IMR-90 (cell line): ENCODE measurements around the gene OAF. TPM values are rescaled to one million over a fixed set of nuclear protein-coding genes. Genes with fewer than 3 reads are reported as not detected.

Experiments used
- ATAC-seq: fragments of 200-7000 bp; cut with Tn5 transposase; 2 replicates; pipeline ENCODE4 v1.9.1; 2020; ENCODE audit warnings: low read depth, mild to moderate bottlenecking, moderate library complexity
- BruUV-seq: library from RNA; stranded (reverse); fragments of 400-500 nt; replicated peaks from 2 replicates; lab custom pipeline; 2021; lab: Mats Ljungman, UMichigan
- CTCF ChIA-PET: fragments of 300-600 bp; formaldehyde crosslinking; extraction: SDS; loops from one replicate; lab custom pipeline; 2021; ENCODE audit warnings: antibody characterized with exemption; lab: Yijun Ruan, JAX
- POLR2A ChIA-PET: fragments of 300-600 bp; sonication (Branson Sonifier 250); formaldehyde crosslinking; loops from one replicate; lab custom pipeline; 2022; ENCODE audit warnings: antibody characterized with exemption; ENCODE audit not compliant: unreplicated experiment; lab: Charles Lee
- DNase-seq: peaks from one replicate; pipeline ENCODE4 v3.0.0; 2013
- H2AFZ ChIP-seq: replicated peaks from 2 replicates; pipeline ENCODE3; 2013; ENCODE audit warnings: low read length, mild to moderate bottlenecking; ENCODE audit not compliant: poor library complexity
- H2AK5ac ChIP-seq: 2 replicates; pipeline ENCODE4 v1.6.1; 2013; ENCODE audit warnings: low read depth, low read length, inconsistent platforms
- H2AK9ac ChIP-seq: replicated peaks from 2 replicates; pipeline ENCODE3; 2013; ENCODE audit warnings: mild to moderate bottlenecking, low read depth, low read length, moderate library complexity; ENCODE audit not compliant: poor library complexity
- H2BK120ac ChIP-seq: 2 replicates; pipeline ENCODE4 v1.6.1; 2013; ENCODE audit warnings: low read depth, low read length, inconsistent platforms
- H2BK15ac ChIP-seq: 3 replicates; pipeline ENCODE4 v1.6.1; 2013; ENCODE audit warnings: low read depth, low read length, inconsistent platforms
- H2BK20ac ChIP-seq: 2 replicates; pipeline ENCODE4 v1.6.1; 2013; ENCODE audit warnings: low read depth, mild to moderate bottlenecking, inconsistent platforms, low read length, moderate library complexity
- H2BK5ac ChIP-seq: 2 replicates; pipeline ENCODE4 v1.6.1; 2013; ENCODE audit warnings: mild to moderate bottlenecking, low read depth, low read length, inconsistent platforms; ENCODE audit not compliant: poor library complexity, severe bottlenecking
- H3K14ac ChIP-seq: replicated peaks from 2 replicates; pipeline ENCODE4 v1.6.1; 2013; ENCODE audit warnings: low read depth, low read length, inconsistent platforms
- H3K18ac ChIP-seq: 2 replicates; pipeline ENCODE4 v1.6.1; 2013; ENCODE audit warnings: low read depth, low read length, control low read depth
- H3K23ac ChIP-seq: 2 replicates; pipeline ENCODE4 v1.6.1; 2013; ENCODE audit warnings: low read depth, low read length, inconsistent platforms
- H3K27ac ChIP-seq: 2 replicates; pipeline ENCODE4 v1.5.1; 2013; ENCODE audit warnings: mild to moderate bottlenecking, control low read depth, low read length; ENCODE audit not compliant: insufficient read depth
- H3K27me3 ChIP-seq: 2 replicates; pipeline ENCODE4 v1.6.1; 2013; ENCODE audit warnings: low read length; ENCODE audit not compliant: control insufficient read depth, insufficient read depth
- H3K36me3 ChIP-seq: 2 replicates; pipeline ENCODE4 v1.6.1; 2013; ENCODE audit warnings: low read length, mixed read lengths; ENCODE audit not compliant: control insufficient read depth, insufficient read depth
- H3K4ac ChIP-seq: 2 replicates; pipeline ENCODE4 v1.6.1; 2013; ENCODE audit warnings: low read depth, low read length, inconsistent platforms
- H3K4me1 ChIP-seq: 2 replicates; pipeline ENCODE4 v1.6.1; 2013; ENCODE audit warnings: low read length, mixed read lengths; ENCODE audit not compliant: control insufficient read depth, insufficient read depth
- H3K4me2 ChIP-seq: 2 replicates; pipeline ENCODE4 v1.6.1; 2013; ENCODE audit warnings: low read depth, mild to moderate bottlenecking, control low read depth, low read length, moderate library complexity
- H3K4me3 ChIP-seq: 2 replicates; pipeline ENCODE4 v1.5.1; 2013; ENCODE audit warnings: low read depth, mild to moderate bottlenecking, control low read depth, low read length, moderate library complexity; ENCODE audit not compliant: insufficient read depth
- H3K56ac ChIP-seq: 2 replicates; pipeline ENCODE4 v1.6.1; 2013; ENCODE audit warnings: low read length, inconsistent platforms; ENCODE audit not compliant: insufficient read depth; ENCODE audit errors: extremely low read depth
- H3K79me1 ChIP-seq, 2 experiments: 2 replicates each; pipeline ENCODE4 v1.6.1; 2013; ENCODE audit warnings: low read length in 2 of 2, inconsistent platforms in 1 of 2, low read depth in 1 of 2
- H3K9ac ChIP-seq: 2 replicates; pipeline ENCODE4 v1.6.1; 2013; ENCODE audit warnings: low read depth, low read length, control low read depth
- H3K9me1 ChIP-seq: 2 replicates; pipeline ENCODE4 v1.6.1; 2013; ENCODE audit warnings: low read length, inconsistent platforms; ENCODE audit not compliant: insufficient read depth
- H3K9me3 ChIP-seq: 2 replicates; pipeline ENCODE4 v1.6.1; 2013; ENCODE audit warnings: low read length; ENCODE audit not compliant: control insufficient read depth, insufficient read depth
- H4K20me1 ChIP-seq: 2 replicates; pipeline ENCODE4 v1.6.1; 2013; ENCODE audit warnings: low read length, inconsistent platforms; ENCODE audit not compliant: insufficient read depth
- H4K5ac ChIP-seq: 2 replicates; pipeline ENCODE4 v1.6.1; 2013; ENCODE audit warnings: mild to moderate bottlenecking, low read depth, low read length, control low read depth
- H4K8ac ChIP-seq, 2 experiments: 2 replicates each; pipeline ENCODE4 v1.6.1; 2013; ENCODE audit warnings: low read depth in 2 of 2, low read length in 2 of 2, control low read depth in 1 of 2, inconsistent platforms in 1 of 2
- H4K91ac ChIP-seq: 2 replicates; pipeline ENCODE4 v1.6.1; 2013; ENCODE audit warnings: low read depth, low read length, inconsistent platforms; ENCODE audit not compliant: insufficient read depth
- CEBPB ChIP-seq: IDR thresholded peaks from 2 replicates; pipeline ENCODE4 v1.6.1; 2012; ENCODE audit warnings: low read depth, low read length, improper control_type of control experiment
- CHD1 ChIP-seq: IDR thresholded peaks from 2 replicates; pipeline ENCODE4 v1.6.1; 2012; ENCODE audit warnings: low read depth, low read length, improper control_type of control experiment
- FOS ChIP-seq: fragments of 150-350 bp; IDR thresholded peaks from 2 replicates; pipeline ENCODE4 v1.6.1; 2016; ENCODE audit warnings: low read depth, low read length
- MAZ ChIP-seq: IDR thresholded peaks from 2 replicates; pipeline ENCODE4 v1.6.1; 2012; ENCODE audit warnings: low read depth, mild to moderate bottlenecking, low read length, improper control_type of control experiment, moderate library complexity, borderline replicate concordance
- MXI1 ChIP-seq: IDR thresholded peaks from 2 replicates; pipeline ENCODE4 v1.6.1; 2012; ENCODE audit warnings: low read depth, mild to moderate bottlenecking, low read length, moderate library complexity, borderline replicate concordance
- NFE2L2 ChIP-seq: fragments of 150-350 bp; IDR thresholded peaks from 2 replicates; pipeline ENCODE4 v1.6.1; 2016; ENCODE audit warnings: low read depth, mild to moderate bottlenecking, low read length
- RAD21 ChIP-seq: IDR thresholded peaks from 2 replicates; pipeline ENCODE4 v1.6.1; 2012; ENCODE audit warnings: low read length, improper control_type of control experiment
- RFX5 ChIP-seq: IDR thresholded peaks from 2 replicates; pipeline ENCODE4 v1.8.0; 2012; ENCODE audit warnings: low read depth, mild to moderate bottlenecking, low read length, moderate library complexity
- WGBS, 2 experiments: methylation state at CpG; one replicate each; pipeline versions ENCODE4 v1.1.5 to v1.1.7; 2013; ENCODE audit warnings: missing lambda C conversion rate in 2 of 2; ENCODE audit not compliant: insufficient read length in 1 of 2; ENCODE audit errors: extremely low coverage in 2 of 2; 5-methylcytosine and 5-hydroxymethylcytosine counted together
- dilution Hi-C: fragments of 300-500 bp; cut with HindIII; formaldehyde crosslinking; loops from one replicate; pipeline ENCODE4 v1.14.3; 2018; ENCODE audit warnings: low sequenced_read_pairs; ENCODE audit not compliant: unreplicated experiment
- in situ Hi-C: fragments of 300-500 bp; cut with MboI; formaldehyde crosslinking; loops from 3 replicates; pipeline ENCODE4 v1.14.3; 2019; ENCODE audit warnings: low sequenced_read_pairs, inconsistent platforms, mixed read lengths
- intact Hi-C: fragments of 100-400 bp; cut with micrococcal nuclease; formaldehyde crosslinking; loops from 2 replicates; pipeline ENCODE4 v1.10.0; 2022
- polyA plus RNA-seq, 3 experiments: library from polyadenylated mRNA; depleted of rRNA; stranded (reverse); fragments of >200 nt; gene quantifications; 2 replicates each; pipeline ENCODE4 v1.2.3, GENCODE V29; 2012; ENCODE audit warnings: low replicate concordance in 1 of 3
- total RNA-seq: library from RNA; depleted of rRNA; stranded (reverse); fragments of >200 nt; gene quantifications from 2 replicates; pipeline ENCODE4 v1.2.3, GENCODE V29; 2012
- TF ChIP-seq, protein P1 (sequence below): fragments of 150-350 bp; IDR thresholded peaks from 2 replicates; pipeline ENCODE4 v1.6.1; 2016; ENCODE audit warnings: low read depth, mild to moderate bottlenecking, low read length, moderate library complexity, borderline replicate concordance
- TF ChIP-seq, protein P2 (sequence below): fragments of 150-350 bp; IDR thresholded peaks from 2 replicates; pipeline ENCODE4 v1.6.1; 2017; ENCODE audit warnings: mild to moderate bottlenecking, antibody characterized with exemption, low read length, low read depth
- TF ChIP-seq, protein P3 (sequence below): conservative IDR thresholded peaks from 2 replicates; pipeline ENCODE4 v1.5.1; 2012; ENCODE audit warnings: mild to moderate bottlenecking, low read depth, low read length, improper control_type of control experiment

Gene OAF
- total and polyA plus RNA-seq, 2 of the 4 experiments (the other 2 are of a cell fraction) = 9.9 to 42.0 TPM

DNA sequence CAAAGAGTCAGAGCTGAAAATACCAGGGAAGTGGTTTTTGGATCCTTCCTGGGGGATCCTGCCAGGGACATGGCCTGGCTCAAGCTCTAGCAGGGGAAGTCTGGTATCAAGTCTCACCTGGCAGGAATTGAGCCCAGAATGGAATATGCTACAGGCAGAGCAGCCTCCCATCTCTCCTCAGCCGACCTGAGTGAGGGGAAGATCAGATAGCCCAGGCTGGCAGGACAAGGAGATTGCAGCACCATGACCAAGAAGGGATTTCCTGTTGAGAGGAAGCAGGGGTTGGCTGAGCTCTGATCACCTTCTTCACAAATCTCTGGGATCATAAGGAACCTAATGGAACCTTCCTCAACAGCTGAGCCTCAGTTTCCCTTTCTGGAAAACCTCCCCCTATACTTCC is 13.0 kb downstream of the OAF start:
- Histone ChIP-seq H2AK9ac (no peak overlapping the region), H2BK15ac (no peak overlapping the region), H4K5ac (no peak overlapping the region), H3K79me1 (peaks cover 3 to 19% of the 10 kb centered on the region in 2 experiments; a peak in 2 of 4 replicates), H3K4me1 (peaks cover 3% of the 10 kb centered on the region; the same call in 1 of the 2 replicates), H3K23ac (no peak overlapping the region), H4K8ac (no peak overlapping the region), H3K9me3 (no peaks in the 10 kb centered on the region), H3K27me3 (no peaks in the 10 kb centered on the region), H2AFZ (no peak overlapping the region), H2BK120ac (no peak overlapping the region), H4K20me1 (peaks cover 15% of the 10 kb centered on the region), H2BK20ac (no peak overlapping the region), H3K36me3 (peaks cover 7% of the 10 kb centered on the region; the same call in 1 of the 2 replicates), H3K9ac (no peak overlapping the region), H3K18ac (no peak overlapping the region), H3K4me3 (no peak overlapping the region), H2BK5ac (no peak overlapping the region), H3K56ac (no peak overlapping the region), H3K14ac (no peak overlapping the region), H4K91ac (no peak overlapping the region), H3K27ac (no peak overlapping the region), H3K4me2 (no peak overlapping the region), H3K4ac (no peak overlapping the region), H3K9me1 (peaks cover 14% of the 10 kb centered on the region), H2AK5ac (no peak overlapping the region)
- WGBS, 2 experiments = no CpG with 5 or more reads among the region's 1 CpG
- TF ChIP-seq FOS (no peak), CHD1 (no peak), NFE2L2 (no peak), CEBPB (no peak), MAZ (no peak), MXI1 (no peak), RFX5 (no peak), RAD21 (no peak)
- TF ChIP-seq, protein P1, sequence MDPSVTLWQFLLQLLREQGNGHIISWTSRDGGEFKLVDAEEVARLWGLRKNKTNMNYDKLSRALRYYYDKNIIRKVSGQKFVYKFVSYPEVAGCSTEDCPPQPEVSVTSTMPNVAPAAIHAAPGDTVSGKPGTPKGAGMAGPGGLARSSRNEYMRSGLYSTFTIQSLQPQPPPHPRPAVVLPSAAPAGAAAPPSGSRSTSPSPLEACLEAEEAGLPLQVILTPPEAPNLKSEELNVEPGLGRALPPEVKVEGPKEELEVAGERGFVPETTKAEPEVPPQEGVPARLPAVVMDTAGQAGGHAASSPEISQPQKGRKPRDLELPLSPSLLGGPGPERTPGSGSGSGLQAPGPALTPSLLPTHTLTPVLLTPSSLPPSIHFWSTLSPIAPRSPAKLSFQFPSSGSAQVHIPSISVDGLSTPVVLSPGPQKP = no peak
- TF ChIP-seq, protein P2, sequence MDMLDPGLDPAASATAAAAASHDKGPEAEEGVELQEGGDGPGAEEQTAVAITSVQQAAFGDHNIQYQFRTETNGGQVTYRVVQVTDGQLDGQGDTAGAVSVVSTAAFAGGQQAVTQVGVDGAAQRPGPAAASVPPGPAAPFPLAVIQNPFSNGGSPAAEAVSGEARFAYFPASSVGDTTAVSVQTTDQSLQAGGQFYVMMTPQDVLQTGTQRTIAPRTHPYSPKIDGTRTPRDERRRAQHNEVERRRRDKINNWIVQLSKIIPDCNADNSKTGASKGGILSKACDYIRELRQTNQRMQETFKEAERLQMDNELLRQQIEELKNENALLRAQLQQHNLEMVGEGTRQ = no peak
- TF ChIP-seq, protein P3, sequence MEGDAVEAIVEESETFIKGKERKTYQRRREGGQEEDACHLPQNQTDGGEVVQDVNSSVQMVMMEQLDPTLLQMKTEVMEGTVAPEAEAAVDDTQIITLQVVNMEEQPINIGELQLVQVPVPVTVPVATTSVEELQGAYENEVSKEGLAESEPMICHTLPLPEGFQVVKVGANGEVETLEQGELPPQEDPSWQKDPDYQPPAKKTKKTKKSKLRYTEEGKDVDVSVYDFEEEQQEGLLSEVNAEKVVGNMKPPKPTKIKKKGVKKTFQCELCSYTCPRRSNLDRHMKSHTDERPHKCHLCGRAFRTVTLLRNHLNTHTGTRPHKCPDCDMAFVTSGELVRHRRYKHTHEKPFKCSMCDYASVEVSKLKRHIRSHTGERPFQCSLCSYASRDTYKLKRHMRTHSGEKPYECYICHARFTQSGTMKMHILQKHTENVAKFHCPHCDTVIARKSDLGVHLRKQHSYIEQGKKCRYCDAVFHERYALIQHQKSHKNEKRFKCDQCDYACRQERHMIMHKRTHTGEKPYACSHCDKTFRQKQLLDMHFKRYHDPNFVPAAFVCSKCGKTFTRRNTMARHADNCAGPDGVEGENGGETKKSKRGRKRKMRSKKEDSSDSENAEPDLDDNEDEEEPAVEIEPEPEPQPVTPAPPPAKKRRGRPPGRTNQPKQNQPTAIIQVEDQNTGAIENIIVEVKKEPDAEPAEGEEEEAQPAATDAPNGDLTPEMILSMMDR = no peak
- dilution Hi-C loops (no loop called here), in situ Hi-C loops (no loop called here), intact Hi-C loops (no loop called here)
- DNase-seq (no peak), ATAC-seq (no peak)
- BruUV-seq = no TSS peak
- POLR2A ChIA-PET = no interaction called here
- CTCF ChIA-PET = interaction anchor here (0.7 to 2.0 kb wide), 2 partner anchors 44 to 79 kb away, joined by 4 to 8 read pairs; no protein-coding TSS in a partner anchor
